ENCODE results near the gene MMD.

DNA sequence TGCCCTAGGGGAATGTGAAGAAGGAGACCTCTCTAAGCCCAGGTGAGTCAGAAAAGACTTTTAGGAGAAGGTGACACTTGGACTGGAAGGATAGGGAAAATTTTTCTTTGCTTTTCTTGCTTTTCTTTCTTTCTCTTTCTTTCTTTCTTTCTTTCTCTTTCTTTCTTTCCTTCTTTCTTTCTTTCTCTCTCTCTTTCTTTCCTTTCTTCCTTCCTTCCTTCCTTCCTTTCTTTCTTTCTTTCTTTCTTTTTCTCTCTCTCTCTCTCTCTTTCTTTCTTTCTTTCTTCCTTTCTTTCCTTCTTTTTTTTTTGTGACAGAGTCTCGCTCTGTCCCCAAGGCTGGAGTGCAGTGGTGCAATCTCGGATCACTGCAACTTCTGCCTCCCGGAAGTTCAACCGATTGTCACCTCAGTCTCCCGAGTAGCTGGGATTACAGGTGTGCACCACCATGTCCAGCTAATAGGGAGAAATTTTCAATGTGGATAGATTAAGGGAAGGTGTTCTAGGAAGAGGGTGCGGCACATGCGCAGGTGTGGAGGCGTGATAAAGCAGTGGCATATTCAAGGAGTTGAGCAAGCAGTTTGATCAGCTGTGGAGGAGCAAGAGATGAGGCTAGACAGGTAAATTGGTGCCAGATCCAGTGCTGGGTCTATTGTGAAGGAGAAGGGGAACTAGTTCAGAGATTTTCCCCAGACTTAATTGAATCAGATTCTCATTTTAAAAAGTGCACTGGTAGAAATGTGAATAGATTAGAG, 40.4 kb downstream of the MMD start:
- TF ChIP-seq POLR2A (IDR thresholded peaks at IDR 0.05), result no peak
- TF ChIP-seq, protein P1, sequence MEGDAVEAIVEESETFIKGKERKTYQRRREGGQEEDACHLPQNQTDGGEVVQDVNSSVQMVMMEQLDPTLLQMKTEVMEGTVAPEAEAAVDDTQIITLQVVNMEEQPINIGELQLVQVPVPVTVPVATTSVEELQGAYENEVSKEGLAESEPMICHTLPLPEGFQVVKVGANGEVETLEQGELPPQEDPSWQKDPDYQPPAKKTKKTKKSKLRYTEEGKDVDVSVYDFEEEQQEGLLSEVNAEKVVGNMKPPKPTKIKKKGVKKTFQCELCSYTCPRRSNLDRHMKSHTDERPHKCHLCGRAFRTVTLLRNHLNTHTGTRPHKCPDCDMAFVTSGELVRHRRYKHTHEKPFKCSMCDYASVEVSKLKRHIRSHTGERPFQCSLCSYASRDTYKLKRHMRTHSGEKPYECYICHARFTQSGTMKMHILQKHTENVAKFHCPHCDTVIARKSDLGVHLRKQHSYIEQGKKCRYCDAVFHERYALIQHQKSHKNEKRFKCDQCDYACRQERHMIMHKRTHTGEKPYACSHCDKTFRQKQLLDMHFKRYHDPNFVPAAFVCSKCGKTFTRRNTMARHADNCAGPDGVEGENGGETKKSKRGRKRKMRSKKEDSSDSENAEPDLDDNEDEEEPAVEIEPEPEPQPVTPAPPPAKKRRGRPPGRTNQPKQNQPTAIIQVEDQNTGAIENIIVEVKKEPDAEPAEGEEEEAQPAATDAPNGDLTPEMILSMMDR (IDR thresholded peaks at IDR 0.05 in 4 of 5, conservative IDR thresholded peaks at IDR 0.05 in 1 of 5), result no peak
